HepG2 (cell line): ENCODE data around the gene DAZAP1. TPM values are rescaled to one million over a fixed set of nuclear protein-coding genes. Genes with fewer than 3 reads are reported as not detected.

ENCODE experiments used
- ASH2L ChIP-seq: fragments of 300-600, 200-600 bp; sonication (generic); IDR thresholded peaks from 2 replicates; pipeline ENCODE4 v1.7.0; 2017; ENCODE audit warnings: low read depth, mild to moderate bottlenecking, moderate library complexity, mixed read lengths, low read length; ENCODE audit not compliant: insufficient read length
- BATF2 ChIP-seq: sonication (generic); formaldehyde crosslinking; IDR thresholded peaks from 2 replicates; pipeline ENCODE4 v1.8.0; 2022; ENCODE audit warnings: mild to moderate bottlenecking, missing genetic modification reagents, moderate library complexity
- CC2D1A ChIP-seq: sonication (generic); formaldehyde crosslinking; IDR thresholded peaks from 2 replicates; pipeline ENCODE4 v1.8.1; 2023; ENCODE audit warnings: mild to moderate bottlenecking, missing genetic modification reagents
- CENPX ChIP-seq: sonication (generic); formaldehyde crosslinking; IDR thresholded peaks from 2 replicates; pipeline ENCODE4 v1.9.0; 2021; ENCODE audit warnings: mild to moderate bottlenecking, missing genetic modification reagents, moderate library complexity
- DNMT3B ChIP-seq: conservative IDR thresholded peaks from 2 replicates; pipeline ENCODE4 v1.6.1; 2016; ENCODE audit warnings: missing biosample characterization, control low read depth
- GTF3A ChIP-seq: sonication (generic); formaldehyde crosslinking; conservative IDR thresholded peaks from 2 replicates; pipeline ENCODE4 v1.4.0; 2020; ENCODE audit warnings: mild to moderate bottlenecking, missing genetic modification reagents
- HMGXB3 ChIP-seq: sonication (generic); formaldehyde crosslinking; IDR thresholded peaks from 2 replicates; pipeline ENCODE4 v1.4.0; 2020; ENCODE audit warnings: missing genetic modification reagents, borderline replicate concordance
- KLF6 ChIP-seq: IDR thresholded peaks from 2 replicates; pipeline ENCODE4 v1.8.0; 2016; ENCODE audit warnings: missing biosample characterization, missing genetic modification reagents
- RBFOX2 ChIP-seq: fragments of 200-400 bp; formaldehyde crosslinking; IDR thresholded peaks from 2 replicates; pipeline ENCODE4 v1.6.1; 2017; ENCODE audit warnings: low read depth, mild to moderate bottlenecking, low read length
- SMARCC2 ChIP-seq: fragments of 450-650 bp; IDR thresholded peaks from 2 replicates; pipeline ENCODE4 v1.6.1; 2017; ENCODE audit warnings: antibody characterized with exemption, mild to moderate bottlenecking
- TCF12 ChIP-seq, 2 experiments: fragments of 450-650 bp in 1 of 2; sonication (generic) in 1 of 2; formaldehyde crosslinking in 1 of 2; IDR thresholded peaks; 2 replicates each; pipeline versions ENCODE4 v1.6.1 to v1.8.0; 2017 to 2022; ENCODE audit warnings: antibody characterized with exemption in 1 of 2, mild to moderate bottlenecking in 1 of 2, missing genetic modification reagents in 1 of 2, moderate library complexity in 1 of 2
- TRIM24 ChIP-seq: sonication (generic); formaldehyde crosslinking; IDR thresholded peaks from 2 replicates; pipeline ENCODE4 v1.8.0; 2022; ENCODE audit warnings: mild to moderate bottlenecking, missing genetic modification reagents
- ZFP41 ChIP-seq: sonication (generic); formaldehyde crosslinking; IDR thresholded peaks from 2 replicates; pipeline ENCODE4 v1.4.0; 2020; ENCODE audit warnings: mild to moderate bottlenecking, missing genetic modification reagents, borderline replicate concordance
- ZFP82 ChIP-seq: sonication (generic); formaldehyde crosslinking; IDR thresholded peaks from 2 replicates; pipeline ENCODE4 v1.5.1; 2020; ENCODE audit warnings: mild to moderate bottlenecking, missing genetic modification reagents, borderline replicate concordance
- ZNF235 ChIP-seq: sonication (generic); formaldehyde crosslinking; IDR thresholded peaks from 2 replicates; pipeline ENCODE4 v1.8.1; 2023; ENCODE audit warnings: mild to moderate bottlenecking, missing genetic modification reagents, borderline replicate concordance
- ZNF24 ChIP-seq: fragments of 450-650 bp; IDR thresholded peaks from 2 replicates; pipeline ENCODE4 v1.6.1; 2017; ENCODE audit warnings: antibody characterized with exemption, mild to moderate bottlenecking
- ZNF354B ChIP-seq: sonication (generic); formaldehyde crosslinking; IDR thresholded peaks from 2 replicates; pipeline ENCODE4 v1.8.0; 2022; ENCODE audit warnings: mild to moderate bottlenecking, missing genetic modification reagents
- ZNF44 ChIP-seq: sonication (generic); formaldehyde crosslinking; IDR thresholded peaks from 2 replicates; pipeline ENCODE4 v1.5.1; 2020; ENCODE audit warnings: mild to moderate bottlenecking, missing genetic modification reagents
- ZNF468 ChIP-seq: sonication (generic); formaldehyde crosslinking; IDR thresholded peaks from 2 replicates; pipeline ENCODE4 v1.8.0; 2022; ENCODE audit warnings: mild to moderate bottlenecking, moderate library complexity, missing genetic modification reagents
- ZNF580 ChIP-seq: IDR thresholded peaks from 2 replicates; pipeline ENCODE4 v1.6.1; 2016; ENCODE audit warnings: low read depth, borderline replicate concordance
- ZNF704 ChIP-seq: sonication (generic); formaldehyde crosslinking; IDR thresholded peaks from 2 replicates; pipeline ENCODE4 v1.8.1; 2023; ENCODE audit warnings: mild to moderate bottlenecking, inconsistent platforms, moderate library complexity, missing genetic modification reagents, borderline replicate concordance
- ZNF782 ChIP-seq: sonication (generic); formaldehyde crosslinking; IDR thresholded peaks from 2 replicates; pipeline ENCODE4 v1.4.0; 2020; ENCODE audit warnings: missing genetic modification reagents, mild to moderate bottlenecking, borderline replicate concordance
- polyA plus RNA-seq, 8 experiments: library from polyadenylated mRNA; depleted of rRNA in 3 of 8; stranded (reverse) in 7 of 8; unstranded in 1 of 8; fragments of >200 nt; fragmentation: Illumina TruSeq in 4 of 8; extraction: Trizol in 4 of 8; gene quantifications; 2 replicates each; pipeline versions ENCODE4 v1.2.1 to v1.2.3, GENCODE V29; 2011 to 2016; ENCODE audit warnings: low read depth in 4 of 8, missing spikeins in 1 of 8, mixed read lengths in 1 of 8; ENCODE audit not compliant: insufficient read depth in 1 of 8
- total RNA-seq, 5 experiments: library from RNA; depleted of rRNA; stranded (reverse); fragments of >200 nt; fragmentation: Illumina TruSeq; extraction: Trizol; gene quantifications; 2 replicates each; pipeline ENCODE4 v1.2.3, GENCODE V29; 2016; ENCODE audit warnings: low read depth in 1 of 5

Gene DAZAP1
- total and polyA plus RNA-seq, 2 of the 13 experiments (the other 11 are each of a cell fraction or from before 2014, with no cell fraction given) = 63.3 to 79.2 TPM

GRCh38 chr19:1383312-1384084, 23.9 kb upstream of the DAZAP1 start, which contains the start of gene NDUFS7 (continued):
- TF ChIP-seq DNMT3B (peak; percentile 98), BATF2 (peak; percentile 92; the same call in 1 of the 2 replicates), ZNF354B (peak; percentile 94), TRIM24 (CRISPR knock-in tag) (no peak), GTF3A (peak; percentile 100), KLF6 (CRISPR knock-in tag) (peak; percentile 96), ZFP82 (CRISPR knock-in tag) (peak; percentile 99), ZNF782 (peak; percentile 97), ZNF24 (peak; percentile 97), RBFOX2 (peak; percentile 84), ZNF704 (CRISPR knock-in tag) (peak; percentile 96; the same call in 1 of the 2 replicates), ZNF468 (CRISPR knock-in tag) (peak; percentile 97), ZNF44 (CRISPR knock-in tag) (peak; percentile 98), HMGXB3 (CRISPR knock-in tag) (peak; percentile 75; the same call in 1 of the 2 replicates), TCF12 (IDR thresholded peaks at IDR 0.05) (no peak), TCF12 (CRISPR knock-in tag; IDR thresholded peaks at IDR 0.05) (peak; percentile 95), CC2D1A (CRISPR knock-in tag) (0 out of 2 replicates have a peak, but pooled peaks have one; percentile 48), ASH2L (peak; percentile 99), ZFP41 (CRISPR knock-in tag) (peak; percentile 91; the same call in 1 of the 2 replicates), ZNF580 (peak; percentile 54; the same call in 1 of the 2 replicates), CENPX (CRISPR knock-in tag) (peak; percentile 63; the same call in 1 of the 2 replicates), SMARCC2 (no peak), ZNF235 (CRISPR knock-in tag) (peak; percentile 73; the same call in 1 of the 2 replicates)
